Measurements from ENCODE around the gene RAB35. TPM values are rescaled to one million over a fixed set of nuclear protein-coding genes. Genes with fewer than 3 reads are reported as not detected.

The RAB35 gene
- total RNA-seq, 4 donors from 2014 or later = 17.5 to 28.2 (median 21.9) TPM

- no peak for TF ChIP-seq CTCF (IDR thresholded peaks at IDR 0.05; ENCODE audit: low read depth)
These were observed 65.0 kb downstream of the RAB35 start for GRCh38 chr12:120051535-120051934.

DNA sequence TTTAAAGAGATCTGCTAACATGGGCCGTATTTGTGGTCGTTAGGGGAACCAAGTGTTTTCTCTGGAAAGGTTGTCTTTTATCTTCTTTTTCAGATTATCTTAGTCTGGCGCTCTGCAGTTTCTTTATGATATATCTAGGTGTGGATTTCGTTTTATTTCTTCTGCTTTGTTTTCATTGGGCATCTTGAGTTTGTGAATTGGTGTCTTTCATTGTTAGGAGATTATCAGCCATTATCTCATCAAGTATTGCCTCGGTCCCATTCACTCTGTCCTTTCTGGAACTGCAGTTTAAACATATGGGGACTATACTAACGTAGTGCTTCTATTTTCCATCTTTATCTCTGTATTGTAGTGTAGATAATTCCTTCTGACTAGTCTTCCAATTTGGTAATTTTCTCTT is 67.1 kb downstream of the RAB35 start:
- no peak for TF ChIP-seq CTCF (IDR thresholded peaks at IDR 0.05; ENCODE audit: low read depth)

- no peak for TF ChIP-seq CTCF (IDR thresholded peaks at IDR 0.05; ENCODE audit: low read depth)
These were observed 68.3 kb downstream of the RAB35 start for GRCh38 chr12:120048263-120048662.

DNA sequence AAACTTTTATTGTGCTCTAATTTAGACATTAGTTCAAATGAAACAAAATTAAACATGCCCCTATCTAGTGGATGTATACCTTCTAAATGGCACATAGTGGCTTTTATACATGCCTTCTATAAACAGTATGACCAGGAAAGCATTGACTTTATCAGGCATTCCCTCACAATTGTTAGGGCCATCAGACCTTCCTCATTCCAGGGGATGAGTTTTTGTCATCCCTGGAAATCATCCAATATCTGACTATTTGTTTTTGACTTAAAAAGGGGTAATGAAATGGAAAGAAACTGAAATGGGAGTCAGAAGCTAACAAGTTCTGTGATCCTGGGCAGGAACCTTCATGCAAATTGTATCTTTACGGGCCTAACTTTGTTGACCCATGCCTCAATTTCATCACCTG is 69.5 kb downstream of the RAB35 start:
- no peak for TF ChIP-seq CTCF (IDR thresholded peaks at IDR 0.05; ENCODE audit: low read depth)

Small RNAs within 50 kb of the gene (small RNA-seq; reads per million reads assigned to genes)
- gene AC004812.1 = not detected
- not detected for gene MIR4498

Other genes with a start within 250 kb of the RAB35 start
- 1 to 10 TPM; 1.3 to 5.3 (median 5.1) TPM for gene CIT, start 239.4 kb downstream of the RAB35 start, total RNA-seq
- gene BICDL1, start 127.5 kb downstream of the RAB35 start, total RNA-seq = 1 to 10 TPM in 2 of 4 donors, under 1 TPM in 1, not detected in 1; 0.66 to 2.4 (median 2.2) TPM
- 10 to 100 TPM; 36.4 to 56.7 (median 41.6) TPM for gene GCN1, start 78.0 kb upstream of the RAB35 start, total RNA-seq
- gene RPLP0, start 84.4 kb upstream of the RAB35 start, total RNA-seq = 1,000 to 10,000 TPM; 1,255 to 2,927 (median 2,327) TPM
- 10 to 100 TPM; 54.1 to 93.1 (median 65.0) TPM for gene PXN, start 149.0 kb upstream of the RAB35 start, total RNA-seq
- under 1 TPM; under 0.01 TPM for gene RNU4-2, start 175.2 kb upstream of the RAB35 start, total RNA-seq
- under 1 TPM; under 0.01 TPM for gene RNU4-1, start 176.5 kb upstream of the RAB35 start, total RNA-seq
- gene SIRT4, start 185.6 kb upstream of the RAB35 start, total RNA-seq = 1 to 10 TPM in 2 of 4 donors, under 1 TPM in 2; 0.82 to 10.0 (median 1.4) TPM
- gene PLA2G1B, start 211.0 kb upstream of the RAB35 start, total RNA-seq = not detected

Measured in subcutaneous adipose tissue (tissue), 4 donors.